HG03571 (cell line): Measurements from ENCODE around the gene SLC5A2.
"Not testable (repeated sequence)": the region's sequence is repeated elsewhere in the genome, so short reads cannot be mapped to it uniquely, and the experiment has no call there.

Experiments used
- ATAC-seq: cut with Tn5 transposase; IDR thresholded peaks from one replicate; pipeline ENCODE4 v1.9.1; 2021; ENCODE audit not compliant: unreplicated experiment

Gene SLC5A2

DNA sequence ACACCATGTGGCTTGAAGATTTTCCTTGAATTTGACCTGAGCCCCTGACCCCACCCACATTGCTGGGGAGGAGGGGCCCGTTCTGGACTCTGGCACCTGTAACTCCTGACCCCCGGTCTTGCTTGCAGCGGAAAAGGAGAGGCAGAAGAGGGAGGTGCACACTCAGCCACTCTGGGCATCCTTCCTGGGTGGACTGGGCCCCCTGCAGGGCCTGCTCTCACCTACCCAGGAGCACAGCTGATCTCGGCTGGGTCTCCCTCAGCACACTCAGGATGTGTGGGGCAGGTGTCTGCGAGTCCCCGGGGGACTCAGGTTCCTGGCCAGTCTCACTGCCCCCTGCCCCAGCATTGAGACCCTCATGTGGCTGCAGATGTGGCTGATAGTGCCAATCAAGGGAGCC, 40.8 kb downstream of the SLC5A2 start:
- ATAC-seq = not testable (repeated sequence)

DNA sequence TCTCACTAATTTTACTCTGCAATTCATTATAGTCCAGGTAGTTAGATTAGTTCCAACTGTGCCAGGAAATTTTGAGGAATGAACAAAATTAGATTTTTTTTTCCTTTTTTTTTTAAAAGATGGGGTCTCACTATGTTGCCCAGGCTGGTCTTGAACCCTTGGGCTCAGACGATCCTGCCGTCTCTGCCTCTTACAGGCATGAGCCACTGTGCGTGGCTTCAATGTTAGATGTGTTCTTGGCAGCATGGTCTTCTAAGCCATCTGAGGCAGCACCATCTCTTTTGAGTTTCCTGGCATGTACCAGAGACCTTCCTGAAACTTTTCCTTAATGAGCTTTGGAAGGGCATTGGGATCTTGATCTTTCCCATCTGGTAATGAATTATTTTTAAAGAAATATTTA, 42.2 kb downstream of the SLC5A2 start:
- no peak for ATAC-seq

DNA sequence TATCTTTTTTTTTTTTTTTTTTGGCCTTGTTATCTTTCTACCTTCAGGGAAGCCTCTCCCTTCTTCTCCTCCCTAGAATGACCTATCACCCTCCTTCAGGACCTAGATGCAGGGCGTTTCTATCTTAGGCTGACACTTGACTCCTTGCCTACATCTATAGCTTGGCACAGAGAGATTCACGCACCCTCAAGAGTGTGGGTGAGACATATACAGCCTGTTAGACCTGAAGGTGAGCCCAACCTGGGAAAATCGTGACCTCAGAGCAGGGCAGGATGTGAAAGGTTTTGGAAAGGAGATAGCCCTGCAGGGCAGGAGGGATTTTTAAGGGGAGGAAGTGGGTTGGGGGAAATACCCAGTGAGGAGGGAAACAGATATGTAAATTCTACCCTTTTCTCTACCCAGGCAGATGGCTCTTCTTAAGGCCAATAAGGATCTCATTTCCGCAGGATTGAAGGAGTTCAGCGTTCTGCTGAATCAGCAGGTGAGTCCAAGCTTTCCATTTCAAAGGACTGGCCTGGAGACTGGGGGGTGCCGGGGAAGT, 44.9 kb downstream of the SLC5A2 start, which contains the start of gene AHSP:
Gene AHSP (plus strand): TSS at position 167 of the 541 bp plus-strand sequence. CDS start 240 bp downstream, at position 407.
- ATAC-seq = no peak

- no peak for ATAC-seq
Observed at GRCh38 chr16:31528523-31529107, 45.7 kb downstream of the SLC5A2 start.

DNA sequence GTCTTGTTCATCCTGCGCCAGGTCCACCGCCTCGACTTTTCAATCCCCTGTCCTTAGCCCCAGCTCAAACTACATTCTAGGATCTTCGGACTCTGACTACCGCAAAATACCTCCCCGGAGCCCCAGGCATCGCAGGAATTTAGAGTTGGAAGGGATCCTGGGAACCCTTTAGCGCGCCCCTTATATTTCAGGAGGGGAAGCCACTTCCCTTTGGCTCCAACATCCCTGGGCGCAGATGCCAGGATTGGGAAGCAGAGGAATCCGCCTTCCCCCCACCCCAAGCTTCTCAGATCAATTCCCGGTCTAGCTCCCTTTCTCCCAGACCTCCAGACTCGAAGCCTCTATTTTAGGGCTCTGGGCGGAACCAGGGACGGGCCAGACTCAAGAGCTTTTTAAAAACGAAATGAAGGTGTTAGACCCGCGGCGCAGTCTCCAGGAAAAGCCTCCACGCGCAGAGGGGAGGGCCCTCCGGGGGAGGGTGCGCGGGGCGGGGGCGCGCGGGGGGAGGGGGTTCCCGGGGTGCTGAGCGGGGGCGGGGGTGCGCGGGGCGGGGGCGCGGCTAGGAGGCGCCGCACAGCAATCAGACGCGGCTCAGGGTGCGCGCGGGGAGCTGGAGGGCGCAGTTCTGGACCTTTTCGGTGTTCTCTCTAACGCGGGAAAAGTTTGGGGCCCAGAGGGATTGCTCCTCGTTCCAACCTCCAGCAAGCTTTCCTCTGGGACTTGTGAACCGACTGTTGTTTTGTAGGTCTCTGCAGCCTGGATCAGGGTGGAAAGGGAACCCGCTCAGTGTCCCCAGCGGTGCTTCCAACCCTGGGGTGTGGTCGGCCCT, 46.4 kb downstream of the SLC5A2 start:
- no peak for ATAC-seq

GRCh38 chr16:31529937-31530312, 47.0 kb downstream of the SLC5A2 start:
- no peak for ATAC-seq

DNA sequence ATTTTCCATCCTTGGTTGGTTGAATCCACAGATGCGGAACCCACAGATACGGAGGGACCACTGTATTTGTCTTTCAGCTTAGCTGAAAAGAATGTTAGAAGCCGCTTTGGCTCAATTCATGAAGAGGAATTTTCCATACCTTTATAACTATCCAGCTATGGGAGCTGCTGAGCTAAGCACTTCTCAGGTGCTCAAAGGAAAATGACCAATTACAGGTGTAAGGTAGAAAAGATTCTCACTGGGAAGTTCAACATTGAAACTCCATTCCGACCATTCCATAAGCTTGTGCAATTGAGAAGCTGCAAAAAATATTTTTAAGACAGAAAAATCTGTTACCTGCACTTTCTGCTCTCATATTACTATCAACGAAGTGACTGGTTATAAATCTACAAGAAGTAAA, 47.5 kb downstream of the SLC5A2 start:
- ATAC-seq = no peak

DNA sequence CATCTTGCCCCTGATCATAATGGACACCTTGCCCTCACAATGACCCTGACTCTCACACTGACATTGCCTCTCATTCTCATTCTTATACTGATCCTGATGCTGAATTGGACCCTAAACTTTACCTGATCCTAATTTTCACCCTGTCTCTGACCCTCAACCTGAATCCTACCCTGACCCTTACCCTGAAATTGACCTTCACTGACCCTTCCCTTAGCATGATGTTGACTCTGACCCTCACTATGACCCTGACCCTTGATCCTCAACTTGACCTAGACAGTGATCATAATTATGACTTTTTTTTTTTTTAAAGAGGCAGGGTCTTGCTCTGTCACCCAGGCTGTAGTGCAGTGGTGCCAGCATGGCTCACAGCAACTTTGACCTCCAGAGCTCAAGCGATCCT, 48.2 kb downstream of the SLC5A2 start:
- no peak for ATAC-seq

DNA sequence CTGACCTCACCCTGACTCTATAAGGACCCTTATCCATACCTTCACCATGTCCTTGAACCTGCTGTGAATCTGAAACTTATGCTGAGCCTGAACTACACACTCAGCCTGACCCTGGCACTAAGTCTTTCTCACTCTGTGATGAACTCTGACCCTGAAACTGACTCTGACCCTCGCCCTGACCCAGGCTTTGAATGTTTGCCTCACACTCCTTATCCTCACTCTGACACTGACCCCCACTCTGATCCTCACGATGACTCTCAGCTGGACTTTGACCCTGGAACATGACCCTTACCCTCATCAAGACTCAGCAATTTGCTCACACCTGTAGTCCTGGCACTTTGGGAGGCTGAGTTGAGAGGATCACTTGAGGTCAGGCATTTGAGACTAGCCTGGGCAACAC, 49.2 kb downstream of the SLC5A2 start:
- ATAC-seq = no peak

GRCh38 chr16:31532896-31533295, 50.0 kb downstream of the SLC5A2 start:
- no peak for ATAC-seq

GRCh38 chr16:31535737-31536136, 52.8 kb downstream of the SLC5A2 start:
- ATAC-seq = no peak

- no peak for ATAC-seq
Observed at GRCh38 chr16:31536804-31537361, 54.0 kb downstream of the SLC5A2 start.

DNA sequence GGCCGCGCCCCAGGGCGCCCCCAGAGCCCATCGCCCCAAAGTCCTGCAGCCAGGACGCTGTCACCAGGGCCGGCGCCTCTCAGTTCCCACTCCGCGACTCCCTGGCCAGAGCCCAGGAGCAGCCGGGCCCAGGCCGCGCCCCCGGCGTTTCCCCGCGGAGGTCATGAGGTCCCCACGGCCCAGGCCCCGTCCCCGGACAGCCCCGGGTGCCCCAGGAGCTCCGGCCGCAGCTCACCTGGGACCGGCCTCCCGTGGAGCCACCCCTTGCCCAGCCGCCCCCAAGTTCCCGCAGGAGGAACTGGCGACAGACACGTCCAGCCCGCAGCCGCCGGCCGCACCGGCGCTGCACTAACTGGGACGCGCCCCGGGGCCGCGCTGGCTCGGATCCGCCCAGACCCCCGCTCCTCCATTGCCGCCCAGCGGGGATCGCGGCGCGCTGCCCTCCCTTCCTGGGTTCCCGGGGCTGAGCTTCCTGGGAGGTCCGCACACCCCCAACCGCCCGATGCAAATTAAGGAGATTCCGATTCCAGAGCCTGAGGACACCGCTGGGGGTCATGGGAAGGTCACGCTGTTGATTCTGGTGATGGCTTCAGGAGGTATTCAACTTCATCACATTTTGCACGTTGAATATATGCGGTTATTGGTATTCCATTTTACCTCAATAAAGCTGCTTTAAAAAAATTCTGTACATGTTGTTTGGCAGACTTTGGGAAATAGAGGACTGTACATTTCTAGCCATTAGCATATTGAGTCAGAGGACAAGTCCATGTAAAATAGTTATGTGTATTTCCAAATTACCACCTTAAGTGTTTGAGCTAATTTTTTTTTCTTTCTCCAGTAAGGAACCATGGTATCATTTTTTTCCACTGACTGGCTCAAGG, 54.7 kb downstream of the SLC5A2 start:
- ATAC-seq = no peak

DNA sequence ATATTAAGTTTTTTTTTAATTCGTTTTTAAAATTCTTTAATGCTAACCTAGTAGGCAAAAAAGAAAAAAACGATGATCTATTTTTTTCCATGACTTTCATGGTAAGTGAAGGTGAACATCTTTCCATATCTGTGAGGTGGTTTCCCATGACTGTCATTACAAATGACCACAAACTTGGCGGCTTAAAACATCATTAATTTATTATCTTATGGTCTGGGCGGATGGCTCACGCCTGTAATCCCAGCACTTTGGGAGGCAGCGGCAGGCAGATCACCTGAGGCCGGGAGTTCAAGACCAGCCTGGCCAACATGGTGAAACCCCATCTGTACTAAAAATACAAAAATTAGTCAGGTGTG, 55.3 kb downstream of the SLC5A2 start:
- ATAC-seq = not testable (repeated sequence)

DNA sequence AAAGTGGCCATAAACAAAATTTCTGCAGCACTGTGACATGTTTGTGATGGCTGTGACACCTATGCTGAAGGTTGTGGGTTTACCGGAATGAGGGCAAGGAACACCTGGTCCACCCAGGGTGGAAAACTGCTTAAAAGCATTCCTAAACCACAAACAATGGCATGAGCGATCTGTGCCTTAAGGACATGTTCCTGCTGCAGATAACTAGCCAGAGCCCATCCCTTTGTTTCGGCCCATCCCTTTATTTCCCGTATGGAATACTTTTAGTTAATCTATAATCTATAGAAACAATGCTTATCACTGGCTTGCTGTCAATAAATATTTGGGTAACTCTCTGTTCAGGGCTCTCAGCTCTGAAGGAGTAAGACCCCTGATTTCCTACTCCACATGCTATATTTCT, 56.8 kb downstream of the SLC5A2 start:
- not testable (repeated sequence) for ATAC-seq
